CD14-positive monocyte (primary cell): Measurements from ENCODE around the gene TFAP2C. TPM values are rescaled to one million over a fixed set of nuclear protein-coding genes. Genes with fewer than 3 reads are reported as not detected.
"Not testable (repeated sequence)": the region's sequence is repeated elsewhere in the genome, so short reads cannot be mapped to it uniquely, and the experiment has no call there.

Experiments
- DNase-seq, 3 donors: peaks; one replicate each; pipeline ENCODE4 v3.0.0-alpha.2; 2011 to 2022
- H2AFZ ChIP-seq: 2 replicates; pipeline ENCODE4 v1.6.0; 2012; ENCODE audit warnings: mild to moderate bottlenecking, low read depth, low read length, inconsistent platforms; ENCODE audit not compliant: insufficient read depth, poor library complexity, severe bottlenecking
- H3K27ac ChIP-seq, 2 donors: 1 replicate in 1 of 2; 2 replicates in 1 of 2; pipeline ENCODE4 v1.5.1; 2012 to 2013; ENCODE audit warnings: low read length in 2 of 2, control low read depth in 1 of 2, inconsistent platforms in 1 of 2, low read depth in 1 of 2, mild to moderate bottlenecking in 1 of 2
- H3K27me3 ChIP-seq, 2 donors: one replicate each; pipeline versions ENCODE4 v1.6.0 to v1.6.1; 2011 to 2013; ENCODE audit warnings: low read length in 2 of 2; ENCODE audit not compliant: control insufficient read depth in 2 of 2, insufficient read depth in 2 of 2
- H3K36me3 ChIP-seq, 2 donors: replicated peaks in 1 of 2; 1 replicate in 1 of 2; 2 replicates in 1 of 2; pipeline versions ENCODE4 v1.5.1 to v1.6.1; 2012 to 2013; ENCODE audit warnings: low read length in 2 of 2, control low read depth in 1 of 2, inconsistent platforms in 1 of 2, mild to moderate bottlenecking in 1 of 2; ENCODE audit not compliant: insufficient read depth in 2 of 2, control insufficient read depth in 1 of 2
- H3K4me1 ChIP-seq, 2 donors: 1 replicate in 1 of 2; 2 replicates in 1 of 2; pipeline versions ENCODE4 v1.5.1 to v1.6.1; 2012 to 2013; ENCODE audit warnings: low read length in 2 of 2, control low read depth in 1 of 2, inconsistent platforms in 1 of 2, mild to moderate bottlenecking in 1 of 2, moderate library complexity in 1 of 2; ENCODE audit not compliant: insufficient read depth in 2 of 2, control insufficient read depth in 1 of 2
- H3K4me2 ChIP-seq: replicated peaks from 2 replicates; pipeline ENCODE3; 2012; ENCODE audit warnings: low read length, moderate library complexity, mild to moderate bottlenecking; ENCODE audit not compliant: poor library complexity, severe bottlenecking; ENCODE audit errors: extremely low read depth
- H3K4me3 ChIP-seq, 3 experiments: fragments of 200-600 bp in 1 of 3; sonication (generic) in 1 of 3; replicated peaks in 1 of 3; 1 replicate in 2 of 3; 2 replicates in 1 of 3; pipeline ENCODE4 v1.5.1; 2011 to 2013; ENCODE audit warnings: low read length in 3 of 3, mild to moderate bottlenecking in 3 of 3, control low read depth in 2 of 3, low read depth in 2 of 3, inconsistent platforms in 1 of 3, moderate library complexity in 1 of 3
- H3K79me2 ChIP-seq: 2 replicates; pipeline ENCODE4 v1.6.0; 2012; ENCODE audit warnings: mild to moderate bottlenecking, control low read depth, inconsistent platforms, low read length, moderate library complexity; ENCODE audit not compliant: insufficient read depth
- H3K9ac ChIP-seq: 2 replicates; pipeline ENCODE4 v1.6.0; 2017; ENCODE audit warnings: low read length, mild to moderate bottlenecking; ENCODE audit not compliant: insufficient read depth, poor library complexity, severe bottlenecking
- H3K9me3 ChIP-seq, 2 donors: replicated peaks in 1 of 2; 1 replicate in 1 of 2; 2 replicates in 1 of 2; pipeline versions ENCODE4 v1.5.1 to v1.6.1; 2012 to 2013; ENCODE audit warnings: low read length in 2 of 2, control low read depth in 1 of 2; ENCODE audit not compliant: control insufficient read depth in 1 of 2, insufficient read depth in 1 of 2
- H4K20me1 ChIP-seq: 2 replicates; pipeline ENCODE4 v1.6.0; 2012; ENCODE audit warnings: mild to moderate bottlenecking, low read length, control low read depth, moderate library complexity; ENCODE audit not compliant: insufficient read depth
- H3K27ac Mint-ChIP-seq, 7 donors: one replicate each; pipeline ENCODE4 v1.8.0; 2020; ENCODE audit warnings: mild to moderate bottlenecking in 7 of 7, mixed read lengths in 7 of 7, moderate library complexity in 6 of 7, inconsistent platforms in 2 of 7
- H3K27me3 Mint-ChIP-seq, 3 donors: one replicate each; pipeline ENCODE4 v1.8.0; 2021 to 2022; ENCODE audit warnings: low read depth in 3 of 3, mild to moderate bottlenecking in 3 of 3, mixed read lengths in 3 of 3, moderate library complexity in 3 of 3, inconsistent platforms in 1 of 3
- H3K36me3 Mint-ChIP-seq, 2 donors: one replicate each; pipeline ENCODE4 v1.8.0; 2020; ENCODE audit warnings: mixed read lengths in 2 of 2, inconsistent platforms in 1 of 2, mild to moderate bottlenecking in 1 of 2
- H3K4me1 Mint-ChIP-seq: one replicate; pipeline ENCODE4 v1.8.0; 2020; ENCODE audit warnings: mild to moderate bottlenecking, mixed read lengths
- H3K4me3 Mint-ChIP-seq, 2 donors: one replicate each; pipeline ENCODE4 v1.8.0; 2020; ENCODE audit warnings: mild to moderate bottlenecking in 2 of 2, mixed read lengths in 2 of 2, moderate library complexity in 1 of 2
- H3K9me3 Mint-ChIP-seq, 7 donors: one replicate each; pipeline ENCODE4 v1.8.0; 2020 to 2022; ENCODE audit warnings: mixed read lengths in 7 of 7, mild to moderate bottlenecking in 6 of 7, moderate library complexity in 6 of 7, inconsistent platforms in 2 of 7
- WGBS: methylation state at CpG from one replicate; pipeline ENCODE4 v1.1.5; 2013; ENCODE audit warnings: missing lambda C conversion rate; ENCODE audit not compliant: insufficient coverage; 5-methylcytosine and 5-hydroxymethylcytosine counted together
- intact Hi-C, 2 donors: fragments of 100-400 bp; cut with micrococcal nuclease; formaldehyde crosslinking; loops; one replicate each; pipeline versions ENCODE4 v1.15.0 to v1.15.1; 2023
- polyA plus RNA-seq, 3 donors: library from polyadenylated mRNA; depleted of rRNA in 1 of 3; unstranded in 2 of 3; stranded (reverse) in 1 of 3; fragments of 300-500 nt in 2 of 3; fragments of >200 nt in 1 of 3; fragmentation: Illumina TruSeq in 2 of 3; gene quantifications; 1 replicate in 2 of 3; 2 replicates in 1 of 3; pipeline ENCODE4 v1.2.3, GENCODE V29; 2012 to 2021
- TF ChIP-seq, protein P1 (sequence below): fragments of 200-600 bp; IDR thresholded peaks from one replicate; pipeline ENCODE4 v1.8.0; 2022; ENCODE audit warnings: antibody characterized with exemption, mild to moderate bottlenecking

TFAP2C gene
- polyA plus RNA-seq, 3 donors: not detected

- 90% methylated on average over 3 of the region's 4 CpGs for WGBS
- no peaks in the 10 kb centered on the region for H3K36me3 Mint-ChIP-seq
- no peaks in the 10 kb centered on the region for H3K4me1 Mint-ChIP-seq
Measured at GRCh38 chr20:56617489-56617888, 11.6 kb upstream of the TFAP2C start.

GRCh38 chr20:56621730-56622129, 7.4 kb upstream of the TFAP2C start:
- no peak for DNase-seq
- intact Hi-C loops: no loop called here
- Mint-ChIP-seq H3K36me3 (no peaks in the 10 kb centered on the region), H3K9me3 (peaks cover 0 to 6% (median 0%) of the 10 kb centered on the region in 7 donors), H3K27ac (no peak overlapping the region), H3K27me3 (peaks cover 42 to 50% (median 43%) of the 10 kb centered on the region in 3 donors), H3K4me3 (no peak overlapping the region), H3K4me1 (no peaks in the 10 kb centered on the region)
- H3K4me3 ChIP-seq: no peak overlapping the region
- H3K9ac ChIP-seq: no peak overlapping the region
- H3K4me2 ChIP-seq: no peak overlapping the region
- no peaks in the 10 kb centered on the region for H3K4me1 ChIP-seq
- H3K79me2 ChIP-seq: no peaks in the 10 kb centered on the region
- H3K36me3 ChIP-seq: no peaks in the 10 kb centered on the region
- no peak overlapping the region for H2AFZ ChIP-seq
- H4K20me1 ChIP-seq: no peaks in the 10 kb centered on the region
- 89% methylated on average over 2 of the region's 2 CpGs for WGBS
- TF ChIP-seq, protein P1, sequence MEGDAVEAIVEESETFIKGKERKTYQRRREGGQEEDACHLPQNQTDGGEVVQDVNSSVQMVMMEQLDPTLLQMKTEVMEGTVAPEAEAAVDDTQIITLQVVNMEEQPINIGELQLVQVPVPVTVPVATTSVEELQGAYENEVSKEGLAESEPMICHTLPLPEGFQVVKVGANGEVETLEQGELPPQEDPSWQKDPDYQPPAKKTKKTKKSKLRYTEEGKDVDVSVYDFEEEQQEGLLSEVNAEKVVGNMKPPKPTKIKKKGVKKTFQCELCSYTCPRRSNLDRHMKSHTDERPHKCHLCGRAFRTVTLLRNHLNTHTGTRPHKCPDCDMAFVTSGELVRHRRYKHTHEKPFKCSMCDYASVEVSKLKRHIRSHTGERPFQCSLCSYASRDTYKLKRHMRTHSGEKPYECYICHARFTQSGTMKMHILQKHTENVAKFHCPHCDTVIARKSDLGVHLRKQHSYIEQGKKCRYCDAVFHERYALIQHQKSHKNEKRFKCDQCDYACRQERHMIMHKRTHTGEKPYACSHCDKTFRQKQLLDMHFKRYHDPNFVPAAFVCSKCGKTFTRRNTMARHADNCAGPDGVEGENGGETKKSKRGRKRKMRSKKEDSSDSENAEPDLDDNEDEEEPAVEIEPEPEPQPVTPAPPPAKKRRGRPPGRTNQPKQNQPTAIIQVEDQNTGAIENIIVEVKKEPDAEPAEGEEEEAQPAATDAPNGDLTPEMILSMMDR: no peak
- peaks cover 25 to 39% of the 10 kb centered on the region in 2 donors for H3K27me3 ChIP-seq
- peaks cover 0 to 24% of the 10 kb centered on the region in 2 donors for H3K9me3 ChIP-seq
- H3K27ac ChIP-seq: no peak overlapping the region

More at GRCh38 chr20:56617489-56617888, 11.6 kb upstream of the TFAP2C start:
- no peak for DNase-seq
- Mint-ChIP-seq H3K4me3 (no peak overlapping the region), H3K27me3 (peaks cover 5 to 19% (median 8%) of the 10 kb centered on the region in 3 donors), H3K27ac (no peak overlapping the region), H3K9me3 (no peaks in the 10 kb centered on the region)
- no peaks in the 10 kb centered on the region for H3K4me1 ChIP-seq
- H3K36me3 ChIP-seq: no peaks in the 10 kb centered on the region
- intact Hi-C loops: no loop called here
- peaks cover 0 to 2% of the 10 kb centered on the region in 2 donors for H3K27me3 ChIP-seq
- no peaks in the 10 kb centered on the region for H3K79me2 ChIP-seq
- no peaks in the 10 kb centered on the region for H4K20me1 ChIP-seq
- no peaks in the 10 kb centered on the region for H3K9me3 ChIP-seq
- no peak overlapping the region for H3K4me2 ChIP-seq
- no peak overlapping the region for H3K4me3 ChIP-seq
- TF ChIP-seq, protein P1: no peak
- no peak overlapping the region for H2AFZ ChIP-seq
- no peak overlapping the region for H3K9ac ChIP-seq
- H3K27ac ChIP-seq: no peak overlapping the region

- DNase-seq, H3K4me3 ChIP-seq, H3K36me3 ChIP-seq, H3K36me3 Mint-ChIP-seq, H3K4me3 Mint-ChIP-seq, H3K9ac ChIP-seq, H3K4me2 ChIP-seq, H2AFZ ChIP-seq, H3K79me2 ChIP-seq, H3K4me1 ChIP-seq, intact Hi-C loops, H4K20me1 ChIP-seq, H3K27ac ChIP-seq, H3K27ac Mint-ChIP-seq: not testable (repeated sequence)
- peaks cover 0 to 18% (median 3%) of the 10 kb centered on the region in 7 donors for H3K9me3 Mint-ChIP-seq
- Histone ChIP-seq H3K27me3 (peaks cover 44 to 61% of the 10 kb centered on the region in 2 donors), H3K9me3 (peaks cover 0 to 38% of the 10 kb centered on the region in 2 donors)
- peaks cover 62 to 72% (median 65%) of the 10 kb centered on the region in 3 donors for H3K27me3 Mint-ChIP-seq
- peaks cover 11% of the 10 kb centered on the region for H3K4me1 Mint-ChIP-seq
- no CpG with 5 or more reads among the region's 10 CpGs for WGBS
Measured at GRCh38 chr20:56623930-56624329, 5.2 kb upstream of the TFAP2C start.
